ENCODE data around the gene OSBPL6.
"Not testable (repeated sequence)": the region's sequence is repeated elsewhere in the genome, so short reads cannot be mapped to it uniquely, and the experiment has no call there.

The OSBPL6 gene

GRCh38 chr2:178309541-178309940 is 115.2 kb downstream of the OSBPL6 start:
- Histone ChIP-seq H3K27ac (ENCODE audit: low read length) (no peak overlapping the region), H3K4me3 (ENCODE audit: low read length) (no peak overlapping the region), H3K36me3 (ENCODE audit: control insufficient read depth, low read depth, low read length) (no peaks in the 10 kb centered on the region), H3K9ac (ENCODE audit: low read length) (no peak overlapping the region), H3K27me3 (ENCODE audit: control insufficient read depth, insufficient read depth, low read length) (no peaks in the 10 kb centered on the region), H3K4me1 (ENCODE audit: control insufficient read depth, low read depth, low read length) (no peaks in the 10 kb centered on the region), H3K9me3 (ENCODE audit: control insufficient read depth, low read depth, low read length) (no peaks in the 10 kb centered on the region)

- Histone ChIP-seq H3K27ac (ENCODE audit: low read length) (no peak overlapping the region), H3K4me3 (ENCODE audit: low read length) (no peak overlapping the region), H3K9ac (ENCODE audit: low read length) (no peak overlapping the region), H3K36me3 (ENCODE audit: control insufficient read depth, low read depth, low read length) (no peaks in the 10 kb centered on the region), H3K27me3 (ENCODE audit: control insufficient read depth, insufficient read depth, low read length) (no peaks in the 10 kb centered on the region), H3K9me3 (ENCODE audit: control insufficient read depth, low read depth, low read length) (no peaks in the 10 kb centered on the region), H3K4me1 (ENCODE audit: control insufficient read depth, low read depth, low read length) (no peaks in the 10 kb centered on the region)
These were observed 120.8 kb downstream of the OSBPL6 start for GRCh38 chr2:178315078-178315477.

- Histone ChIP-seq H3K27ac (ENCODE audit: low read length) (no peak overlapping the region), H3K27me3 (ENCODE audit: control insufficient read depth, insufficient read depth, low read length) (no peaks in the 10 kb centered on the region), H3K9me3 (ENCODE audit: control insufficient read depth, low read depth, low read length) (no peaks in the 10 kb centered on the region), H3K4me3 (ENCODE audit: low read length) (no peak overlapping the region), H3K9ac (ENCODE audit: low read length) (no peak overlapping the region), H3K4me1 (ENCODE audit: control insufficient read depth, low read depth, low read length) (no peaks in the 10 kb centered on the region), H3K36me3 (ENCODE audit: control insufficient read depth, low read depth, low read length) (no peaks in the 10 kb centered on the region)
These were observed 121.2 kb downstream of the OSBPL6 start for GRCh38 chr2:178315488-178315948.

- Histone ChIP-seq H3K27ac (ENCODE audit: low read length) (no peak overlapping the region), H3K9ac (ENCODE audit: low read length) (no peak overlapping the region), H3K9me3 (ENCODE audit: control insufficient read depth, low read depth, low read length) (no peaks in the 10 kb centered on the region), H3K27me3 (ENCODE audit: control insufficient read depth, insufficient read depth, low read length) (no peaks in the 10 kb centered on the region), H3K36me3 (ENCODE audit: control insufficient read depth, low read depth, low read length) (no peaks in the 10 kb centered on the region), H3K4me1 (ENCODE audit: control insufficient read depth, low read depth, low read length) (no peaks in the 10 kb centered on the region), H3K4me3 (ENCODE audit: low read length) (no peak overlapping the region)
These were observed 123.5 kb downstream of the OSBPL6 start for GRCh38 chr2:178317811-178318210.

- Histone ChIP-seq H3K4me3 (ENCODE audit: low read length) (no peak overlapping the region), H3K9ac (ENCODE audit: low read length) (no peak overlapping the region), H3K27ac (ENCODE audit: low read length) (no peak overlapping the region), H3K4me1 (ENCODE audit: control insufficient read depth, low read depth, low read length) (no peaks in the 10 kb centered on the region), H3K27me3 (ENCODE audit: control insufficient read depth, insufficient read depth, low read length) (no peaks in the 10 kb centered on the region), H3K9me3 (ENCODE audit: control insufficient read depth, low read depth, low read length) (no peaks in the 10 kb centered on the region), H3K36me3 (ENCODE audit: control insufficient read depth, low read depth, low read length) (no peaks in the 10 kb centered on the region)
These were observed 125.8 kb downstream of the OSBPL6 start for GRCh38 chr2:178320011-178320585.

- Histone ChIP-seq H3K27me3 (ENCODE audit: control insufficient read depth, insufficient read depth, low read length) (no peaks in the 10 kb centered on the region), H3K4me1 (ENCODE audit: control insufficient read depth, low read depth, low read length) (no peaks in the 10 kb centered on the region), H3K9me3 (ENCODE audit: control insufficient read depth, low read depth, low read length) (no peaks in the 10 kb centered on the region), H3K4me3 (ENCODE audit: low read length) (no peak overlapping the region), H3K9ac (ENCODE audit: low read length) (no peak overlapping the region), H3K27ac (ENCODE audit: low read length) (no peak overlapping the region), H3K36me3 (ENCODE audit: control insufficient read depth, low read depth, low read length) (no peaks in the 10 kb centered on the region)
These were observed 127.8 kb downstream of the OSBPL6 start for GRCh38 chr2:178322068-178322467.

- not testable (repeated sequence) for H3K27ac ChIP-seq (ENCODE audit: low read length); H3K36me3 ChIP-seq (ENCODE audit: control insufficient read depth, low read depth, low read length); H3K4me3 ChIP-seq (ENCODE audit: low read length); H3K27me3 ChIP-seq (ENCODE audit: control insufficient read depth, insufficient read depth, low read length); H3K4me1 ChIP-seq (ENCODE audit: control insufficient read depth, low read depth, low read length); H3K9ac ChIP-seq (ENCODE audit: low read length); H3K9me3 ChIP-seq (ENCODE audit: control insufficient read depth, low read depth, low read length)
These were observed 129.0 kb downstream of the OSBPL6 start for GRCh38 chr2:178323331-178323730.

- Histone ChIP-seq H3K9ac (ENCODE audit: low read length) (no peak overlapping the region), H3K27me3 (ENCODE audit: control insufficient read depth, insufficient read depth, low read length) (no peaks in the 10 kb centered on the region), H3K4me1 (ENCODE audit: control insufficient read depth, low read depth, low read length) (no peaks in the 10 kb centered on the region), H3K36me3 (ENCODE audit: control insufficient read depth, low read depth, low read length) (no peaks in the 10 kb centered on the region), H3K27ac (ENCODE audit: low read length) (no peak overlapping the region), H3K4me3 (ENCODE audit: low read length) (no peak overlapping the region), H3K9me3 (ENCODE audit: control insufficient read depth, low read depth, low read length) (no peaks in the 10 kb centered on the region)
These were observed 129.8 kb downstream of the OSBPL6 start for GRCh38 chr2:178324077-178324476.

- no peak overlapping the region for H3K9ac ChIP-seq (ENCODE audit: low read length)
- H3K9me3 ChIP-seq (ENCODE audit: control insufficient read depth, low read depth, low read length) = no peaks in the 10 kb centered on the region
- no peak overlapping the region for H3K27ac ChIP-seq (ENCODE audit: low read length)
- H3K4me3 ChIP-seq (ENCODE audit: low read length) = no peak overlapping the region
- H3K4me1 ChIP-seq (ENCODE audit: control insufficient read depth, low read depth, low read length) = no peaks in the 10 kb centered on the region
- H3K36me3 ChIP-seq (ENCODE audit: control insufficient read depth, low read depth, low read length) = no peaks in the 10 kb centered on the region
- no peaks in the 10 kb centered on the region for H3K27me3 ChIP-seq (ENCODE audit: control insufficient read depth, insufficient read depth, low read length)
These were observed 131.0 kb downstream of the OSBPL6 start for GRCh38 chr2:178325268-178325667.

GRCh38 chr2:178327516-178327915 is 133.2 kb downstream of the OSBPL6 start:
- Histone ChIP-seq H3K36me3 (ENCODE audit: control insufficient read depth, low read depth, low read length) (no peaks in the 10 kb centered on the region), H3K27me3 (ENCODE audit: control insufficient read depth, insufficient read depth, low read length) (no peaks in the 10 kb centered on the region), H3K4me3 (ENCODE audit: low read length) (no peak overlapping the region), H3K9me3 (ENCODE audit: control insufficient read depth, low read depth, low read length) (no peaks in the 10 kb centered on the region), H3K27ac (ENCODE audit: low read length) (no peak overlapping the region), H3K9ac (ENCODE audit: low read length) (no peak overlapping the region), H3K4me1 (ENCODE audit: control insufficient read depth, low read depth, low read length) (no peaks in the 10 kb centered on the region)

- H3K9me3 ChIP-seq (ENCODE audit: control insufficient read depth, low read depth, low read length) = no peaks in the 10 kb centered on the region
- no peaks in the 10 kb centered on the region for H3K27me3 ChIP-seq (ENCODE audit: control insufficient read depth, insufficient read depth, low read length)
- H3K36me3 ChIP-seq (ENCODE audit: control insufficient read depth, low read depth, low read length) = no peaks in the 10 kb centered on the region
- H3K27ac ChIP-seq (ENCODE audit: low read length) = no peak overlapping the region
- H3K4me3 ChIP-seq (ENCODE audit: low read length) = no peak overlapping the region
- H3K4me1 ChIP-seq (ENCODE audit: control insufficient read depth, low read depth, low read length) = no peaks in the 10 kb centered on the region
- no peak overlapping the region for H3K9ac ChIP-seq (ENCODE audit: low read length)
These were observed 133.7 kb downstream of the OSBPL6 start for GRCh38 chr2:178328037-178328436.

- H3K4me1 ChIP-seq (ENCODE audit: control insufficient read depth, low read depth, low read length) = no peaks in the 10 kb centered on the region
- H3K36me3 ChIP-seq (ENCODE audit: control insufficient read depth, low read depth, low read length) = no peaks in the 10 kb centered on the region
- H3K4me3 ChIP-seq (ENCODE audit: low read length) = no peak overlapping the region
- no peak overlapping the region for H3K9ac ChIP-seq (ENCODE audit: low read length)
- H3K9me3 ChIP-seq (ENCODE audit: control insufficient read depth, low read depth, low read length) = no peaks in the 10 kb centered on the region
- H3K27me3 ChIP-seq (ENCODE audit: control insufficient read depth, insufficient read depth, low read length) = no peaks in the 10 kb centered on the region
- H3K27ac ChIP-seq (ENCODE audit: low read length) = no peak overlapping the region
These were observed 136.1 kb downstream of the OSBPL6 start for GRCh38 chr2:178330175-178331017.

All from iPS-18a (cell line).